Liver (tissue), 9 donors: ENCODE data around the gene CLEC18C. TPM values are rescaled to one million over a fixed set of nuclear protein-coding genes. Genes with fewer than 3 reads are reported as not detected.
"Not testable (repeated sequence)": the region's sequence is repeated elsewhere in the genome, so short reads cannot be mapped to it uniquely, and the experiment has no call there.

Experiments
- DNase-seq: peaks from one replicate; pipeline ENCODE4 v3.0.0-alpha.2; 2017; ENCODE audit warnings: low spot score
- H3K27ac ChIP-seq, 2 donors: one replicate each; pipeline ENCODE4 v1.7.0; 2013; ENCODE audit warnings: inconsistent platforms in 2 of 2, low read length in 2 of 2, control low read depth in 1 of 2, low read depth in 1 of 2, mild to moderate bottlenecking in 1 of 2
- H3K27me3 ChIP-seq, 4 donors: one replicate each; pipeline versions ENCODE4 v1.6.1 to v1.7.0; 2013; ENCODE audit warnings: low read length in 3 of 4, inconsistent platforms in 1 of 4, mild to moderate bottlenecking in 1 of 4, moderate library complexity in 1 of 4; ENCODE audit not compliant: control insufficient read depth in 4 of 4, insufficient read depth in 4 of 4
- H3K36me3 ChIP-seq, 4 donors: one replicate each; pipeline versions ENCODE4 v1.6.1 to v1.7.0; 2013; ENCODE audit warnings: low read length in 3 of 4, mild to moderate bottlenecking in 3 of 4, low read depth in 1 of 4, moderate library complexity in 1 of 4; ENCODE audit not compliant: control insufficient read depth in 4 of 4, insufficient read depth in 3 of 4
- H3K4me1 ChIP-seq, 4 donors: one replicate each; pipeline versions ENCODE4 v1.6.1 to v1.7.0; 2013; ENCODE audit warnings: low read length in 3 of 4, mild to moderate bottlenecking in 3 of 4, moderate library complexity in 1 of 4; ENCODE audit not compliant: control insufficient read depth in 4 of 4, insufficient read depth in 4 of 4
- H3K4me3 ChIP-seq, 3 donors: one replicate each; pipeline versions ENCODE4 v1.6.1 to v1.7.0; 2013; ENCODE audit warnings: low read length in 3 of 3, control low read depth in 1 of 3, low read depth in 1 of 3, mild to moderate bottlenecking in 1 of 3
- H3K9ac ChIP-seq, 2 donors: one replicate each; pipeline ENCODE4 v1.7.0; 2013; ENCODE audit warnings: low read length in 2 of 2, mild to moderate bottlenecking in 2 of 2, moderate library complexity in 2 of 2, control low read depth in 1 of 2, low read depth in 1 of 2
- H3K9me3 ChIP-seq, 4 donors: one replicate each; pipeline versions ENCODE4 v1.6.1 to v1.7.0; 2013; ENCODE audit warnings: low read length in 3 of 4; ENCODE audit not compliant: control insufficient read depth in 4 of 4
- EGR1 ChIP-seq, 2 donors: IDR thresholded peaks; 2 replicates each; pipeline ENCODE4 v1.6.1; 2016 to 2018; ENCODE audit warnings: antibody characterized with exemption in 2 of 2, low read depth in 2 of 2
- FOXA1 ChIP-seq: IDR thresholded peaks from 2 replicates; pipeline ENCODE4 v1.6.1; 2016; ENCODE audit warnings: antibody characterized with exemption
- FOXA2 ChIP-seq: IDR thresholded peaks from 2 replicates; pipeline ENCODE4 v1.6.1; 2016; ENCODE audit warnings: antibody characterized with exemption
- GABPA ChIP-seq, 2 donors: IDR thresholded peaks in 1 of 2; conservative IDR thresholded peaks in 1 of 2; 2 replicates each; pipeline ENCODE4 v1.6.1; 2016; ENCODE audit warnings: antibody characterized with exemption in 2 of 2, mild to moderate bottlenecking in 1 of 2, moderate library complexity in 1 of 2
- HNF4A ChIP-seq, 2 donors: conservative IDR thresholded peaks; 2 replicates each; pipeline ENCODE4 v1.6.1; 2016; ENCODE audit warnings: antibody characterized with exemption in 2 of 2, mild to moderate bottlenecking in 2 of 2
- HNF4G ChIP-seq: IDR thresholded peaks from 2 replicates; pipeline ENCODE4 v1.6.1; 2016; ENCODE audit warnings: antibody characterized with exemption
- JUND ChIP-seq, 2 donors: IDR thresholded peaks; 2 replicates each; pipeline ENCODE4 v1.6.1; 2016; ENCODE audit warnings: antibody characterized with exemption in 2 of 2
- NR2F2 ChIP-seq: IDR thresholded peaks from 2 replicates; pipeline ENCODE4 v1.6.1; 2016; ENCODE audit warnings: antibody characterized with exemption
- RAD21 ChIP-seq, 2 donors: IDR thresholded peaks; 2 replicates each; pipeline ENCODE4 v1.6.1; 2016; ENCODE audit warnings: antibody characterized with exemption in 2 of 2, mild to moderate bottlenecking in 2 of 2
- RXRA ChIP-seq, 2 donors: IDR thresholded peaks; 2 replicates each; pipeline ENCODE4 v1.6.1; 2017 to 2018; ENCODE audit warnings: antibody characterized with exemption in 2 of 2, mild to moderate bottlenecking in 1 of 2
- SP1 ChIP-seq: IDR thresholded peaks from 2 replicates; pipeline ENCODE4 v1.6.1; 2018; ENCODE audit warnings: antibody characterized with exemption, mild to moderate bottlenecking
- TAF1 ChIP-seq: conservative IDR thresholded peaks from 2 replicates; pipeline ENCODE4 v1.6.1; 2016; ENCODE audit warnings: antibody characterized with exemption, mild to moderate bottlenecking
- YY1 ChIP-seq: IDR thresholded peaks from 2 replicates; pipeline ENCODE4 v1.6.1; 2016; ENCODE audit warnings: antibody characterized with exemption, mild to moderate bottlenecking
- WGBS: extraction: QIAGEN DNeasy Blood & Tissue Kit; methylation state at CpG from one replicate; pipeline ENCODE4 v1.1.7; 2013; 5-methylcytosine and 5-hydroxymethylcytosine counted together
- polyA plus RNA-seq, 2 donors: library from polyadenylated mRNA; stranded (reverse) in 1 of 2; unstranded in 1 of 2; fragments of 200-250 nt in 1 of 2; fragments of >200 nt in 1 of 2; fragmentation: Nextera tagmentation in 1 of 2; extraction: Ambion mirVana in 1 of 2; gene quantifications; one replicate each; pipeline versions ENCODE4 v1.2.1 to v1.2.3, GENCODE V29; 2013 to 2015
- total RNA-seq, 2 donors: library from RNA; depleted of rRNA; stranded (reverse); fragments of >200 nt; gene quantifications; one replicate each; pipeline ENCODE4 v1.2.3, GENCODE V29; 2014
- TF ChIP-seq, protein P1 (sequence below): fragments of 150-350 bp; IDR thresholded peaks from 2 replicates; pipeline ENCODE4 v1.5.1; 2017; ENCODE audit warnings: improper control_type of control experiment, low read depth, low read length; ENCODE audit not compliant: missing input control
- TF ChIP-seq, protein P2 (sequence below): IDR thresholded peaks from 2 replicates; pipeline ENCODE4 v1.6.1; 2016; ENCODE audit warnings: antibody characterized with exemption, mild to moderate bottlenecking
- TF ChIP-seq, protein P3 (sequence below): IDR thresholded peaks from 2 replicates; pipeline ENCODE4 v1.6.1; 2016; ENCODE audit warnings: antibody characterized with exemption
- TF ChIP-seq, protein P4 (sequence below): IDR thresholded peaks from 2 replicates; pipeline ENCODE4 v1.6.1; 2016; ENCODE audit warnings: antibody characterized with exemption
- donor health status: healthy.
- donor health status: healthy.
- donor health status: healthy.
- donor health status: healthy.
- donor health status: healthy.

CLEC18C gene
- total and polyA plus RNA-seq, 4 donors = 0.03 to 0.25 (median 0.05) TPM; not detected in 1

DNA sequence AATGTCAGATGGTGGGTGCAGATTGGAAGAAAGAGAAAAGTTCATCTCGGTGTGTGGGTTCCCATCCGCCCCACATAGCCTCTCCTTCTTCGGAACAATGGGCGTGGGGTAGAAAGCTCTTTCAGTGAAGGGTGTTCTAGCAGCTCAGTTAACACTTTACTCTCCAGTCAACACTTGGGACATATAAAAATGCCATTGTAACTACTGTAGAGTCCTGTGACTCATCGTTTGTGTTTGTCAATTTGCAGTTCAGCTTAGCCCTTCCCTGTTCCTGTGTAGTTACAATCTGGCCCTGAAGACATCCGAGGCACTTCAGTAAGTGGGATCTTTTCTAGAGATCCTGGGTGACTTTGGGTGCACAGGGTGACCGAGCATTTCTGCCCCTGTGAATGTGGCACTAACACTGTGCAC, 11.5 kb upstream of the CLEC18C start:
- 76% methylated on average over 7 of the region's 7 CpGs for WGBS
- Histone ChIP-seq H3K27me3 (no peaks in the 10 kb centered on the region), H3K4me3 (no peak overlapping the region), H3K36me3 (peaks cover 8 to 58% (median 38%) of the 10 kb centered on the region in 4 donors), H3K4me1 (peaks cover 0 to 8% (median 6%) of the 10 kb centered on the region in 4 donors), H3K9ac (no peak overlapping the region), H3K9me3 (no peaks in the 10 kb centered on the region), H3K27ac (no peak overlapping the region)
- DNase-seq = no peak
- no peak for TF ChIP-seq SP1
- TF ChIP-seq TAF1 = no peak
- no peak for TF ChIP-seq HNF4A (conservative IDR thresholded peaks at IDR 0.05)
- TF ChIP-seq FOXA2 = no peak
- no peak for TF ChIP-seq NR2F2
- TF ChIP-seq JUND (IDR thresholded peaks at IDR 0.05) = no peak
- TF ChIP-seq RXRA (IDR thresholded peaks at IDR 0.05) = no peak
- TF ChIP-seq, protein P1, sequence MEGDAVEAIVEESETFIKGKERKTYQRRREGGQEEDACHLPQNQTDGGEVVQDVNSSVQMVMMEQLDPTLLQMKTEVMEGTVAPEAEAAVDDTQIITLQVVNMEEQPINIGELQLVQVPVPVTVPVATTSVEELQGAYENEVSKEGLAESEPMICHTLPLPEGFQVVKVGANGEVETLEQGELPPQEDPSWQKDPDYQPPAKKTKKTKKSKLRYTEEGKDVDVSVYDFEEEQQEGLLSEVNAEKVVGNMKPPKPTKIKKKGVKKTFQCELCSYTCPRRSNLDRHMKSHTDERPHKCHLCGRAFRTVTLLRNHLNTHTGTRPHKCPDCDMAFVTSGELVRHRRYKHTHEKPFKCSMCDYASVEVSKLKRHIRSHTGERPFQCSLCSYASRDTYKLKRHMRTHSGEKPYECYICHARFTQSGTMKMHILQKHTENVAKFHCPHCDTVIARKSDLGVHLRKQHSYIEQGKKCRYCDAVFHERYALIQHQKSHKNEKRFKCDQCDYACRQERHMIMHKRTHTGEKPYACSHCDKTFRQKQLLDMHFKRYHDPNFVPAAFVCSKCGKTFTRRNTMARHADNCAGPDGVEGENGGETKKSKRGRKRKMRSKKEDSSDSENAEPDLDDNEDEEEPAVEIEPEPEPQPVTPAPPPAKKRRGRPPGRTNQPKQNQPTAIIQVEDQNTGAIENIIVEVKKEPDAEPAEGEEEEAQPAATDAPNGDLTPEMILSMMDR = no peak
- TF ChIP-seq RAD21 (IDR thresholded peaks at IDR 0.05) = no peak
- TF ChIP-seq, protein P2, sequence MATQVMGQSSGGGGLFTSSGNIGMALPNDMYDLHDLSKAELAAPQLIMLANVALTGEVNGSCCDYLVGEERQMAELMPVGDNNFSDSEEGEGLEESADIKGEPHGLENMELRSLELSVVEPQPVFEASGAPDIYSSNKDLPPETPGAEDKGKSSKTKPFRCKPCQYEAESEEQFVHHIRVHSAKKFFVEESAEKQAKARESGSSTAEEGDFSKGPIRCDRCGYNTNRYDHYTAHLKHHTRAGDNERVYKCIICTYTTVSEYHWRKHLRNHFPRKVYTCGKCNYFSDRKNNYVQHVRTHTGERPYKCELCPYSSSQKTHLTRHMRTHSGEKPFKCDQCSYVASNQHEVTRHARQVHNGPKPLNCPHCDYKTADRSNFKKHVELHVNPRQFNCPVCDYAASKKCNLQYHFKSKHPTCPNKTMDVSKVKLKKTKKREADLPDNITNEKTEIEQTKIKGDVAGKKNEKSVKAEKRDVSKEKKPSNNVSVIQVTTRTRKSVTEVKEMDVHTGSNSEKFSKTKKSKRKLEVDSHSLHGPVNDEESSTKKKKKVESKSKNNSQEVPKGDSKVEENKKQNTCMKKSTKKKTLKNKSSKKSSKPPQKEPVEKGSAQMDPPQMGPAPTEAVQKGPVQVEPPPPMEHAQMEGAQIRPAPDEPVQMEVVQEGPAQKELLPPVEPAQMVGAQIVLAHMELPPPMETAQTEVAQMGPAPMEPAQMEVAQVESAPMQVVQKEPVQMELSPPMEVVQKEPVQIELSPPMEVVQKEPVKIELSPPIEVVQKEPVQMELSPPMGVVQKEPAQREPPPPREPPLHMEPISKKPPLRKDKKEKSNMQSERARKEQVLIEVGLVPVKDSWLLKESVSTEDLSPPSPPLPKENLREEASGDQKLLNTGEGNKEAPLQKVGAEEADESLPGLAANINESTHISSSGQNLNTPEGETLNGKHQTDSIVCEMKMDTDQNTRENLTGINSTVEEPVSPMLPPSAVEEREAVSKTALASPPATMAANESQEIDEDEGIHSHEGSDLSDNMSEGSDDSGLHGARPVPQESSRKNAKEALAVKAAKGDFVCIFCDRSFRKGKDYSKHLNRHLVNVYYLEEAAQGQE = no peak
- no peak for TF ChIP-seq FOXA1
- no peak for TF ChIP-seq HNF4G
- TF ChIP-seq, protein P3, sequence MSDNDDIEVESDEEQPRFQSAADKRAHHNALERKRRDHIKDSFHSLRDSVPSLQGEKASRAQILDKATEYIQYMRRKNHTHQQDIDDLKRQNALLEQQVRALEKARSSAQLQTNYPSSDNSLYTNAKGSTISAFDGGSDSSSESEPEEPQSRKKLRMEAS = no peak
- TF ChIP-seq, protein P4, sequence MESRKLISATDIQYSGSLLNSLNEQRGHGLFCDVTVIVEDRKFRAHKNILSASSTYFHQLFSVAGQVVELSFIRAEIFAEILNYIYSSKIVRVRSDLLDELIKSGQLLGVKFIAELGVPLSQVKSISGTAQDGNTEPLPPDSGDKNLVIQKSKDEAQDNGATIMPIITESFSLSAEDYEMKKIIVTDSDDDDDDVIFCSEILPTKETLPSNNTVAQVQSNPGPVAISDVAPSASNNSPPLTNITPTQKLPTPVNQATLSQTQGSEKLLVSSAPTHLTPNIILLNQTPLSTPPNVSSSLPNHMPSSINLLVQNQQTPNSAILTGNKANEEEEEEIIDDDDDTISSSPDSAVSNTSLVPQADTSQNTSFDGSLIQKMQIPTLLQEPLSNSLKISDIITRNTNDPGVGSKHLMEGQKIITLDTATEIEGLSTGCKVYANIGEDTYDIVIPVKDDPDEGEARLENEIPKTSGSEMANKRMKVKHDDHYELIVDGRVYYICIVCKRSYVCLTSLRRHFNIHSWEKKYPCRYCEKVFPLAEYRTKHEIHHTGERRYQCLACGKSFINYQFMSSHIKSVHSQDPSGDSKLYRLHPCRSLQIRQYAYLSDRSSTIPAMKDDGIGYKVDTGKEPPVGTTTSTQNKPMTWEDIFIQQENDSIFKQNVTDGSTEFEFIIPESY = no peak
- TF ChIP-seq GABPA (IDR thresholded peaks at IDR 0.05 in 1 of 2, conservative IDR thresholded peaks at IDR 0.05 in 1 of 2) = no peak
- no peak for TF ChIP-seq EGR1 (IDR thresholded peaks at IDR 0.05; ENCODE audit: low read depth in 2 of 2)

DNA sequence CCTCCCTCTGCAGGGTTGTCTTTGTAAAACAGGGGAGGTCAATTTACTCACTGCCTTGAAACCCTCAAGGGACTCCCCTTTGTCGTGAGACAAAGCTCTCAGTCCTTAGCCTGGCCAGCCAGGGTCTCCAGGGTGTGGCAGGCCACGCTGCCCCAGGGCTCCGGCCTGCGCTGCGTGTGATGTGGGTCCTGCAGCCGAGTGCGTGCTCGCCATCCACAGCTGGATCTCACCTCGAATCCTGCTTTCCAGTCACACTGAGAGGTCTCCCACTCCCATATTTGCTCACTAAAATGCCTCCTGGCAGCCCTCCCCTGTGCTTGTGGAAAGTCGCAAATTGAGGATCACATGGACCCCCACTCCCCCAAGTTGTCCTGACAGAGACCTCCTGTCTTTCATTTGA, 10.0 kb upstream of the CLEC18C start:
- 93% methylated on average over 10 of the region's 10 CpGs for WGBS

DNA sequence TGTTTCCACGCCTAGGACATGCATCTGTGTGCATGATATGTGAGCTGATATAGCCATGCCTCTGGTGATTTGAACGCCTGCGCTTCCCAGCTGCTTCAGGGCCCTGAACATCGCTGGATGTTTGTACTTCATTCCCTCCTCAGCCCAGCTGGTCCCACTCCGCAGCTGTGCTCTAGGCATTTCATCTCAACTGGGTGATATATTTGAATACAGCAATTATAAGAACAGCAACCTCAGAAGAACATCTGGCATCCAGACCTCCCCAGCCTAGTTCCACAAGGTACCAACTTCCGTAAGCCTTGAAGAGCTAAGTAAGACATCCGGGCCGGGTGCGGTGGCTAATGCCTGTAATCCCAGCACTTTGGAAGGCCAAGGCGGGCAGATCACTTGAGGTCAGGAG, 6.9 kb upstream of the CLEC18C start:
- not testable (repeated sequence) for H3K9ac ChIP-seq, H3K4me3 ChIP-seq, H3K27me3 ChIP-seq, H3K27ac ChIP-seq, H3K9me3 ChIP-seq, DNase-seq, H3K4me1 ChIP-seq
- WGBS = 89% methylated on average over 5 of the region's 10 CpGs
- peaks cover 0 to 12% (median 6%) of the 10 kb centered on the region in 4 donors for H3K36me3 ChIP-seq

More for the DNA sequence above, 10.0 kb upstream of the CLEC18C start:
- H3K4me1 ChIP-seq = no peaks in the 10 kb centered on the region
- H3K27me3 ChIP-seq = no peaks in the 10 kb centered on the region
- DNase-seq = no peak
- no peak overlapping the region for H3K27ac ChIP-seq
- no peaks in the 10 kb centered on the region for H3K9me3 ChIP-seq
- H3K36me3 ChIP-seq = peaks cover 8 to 43% (median 28%) of the 10 kb centered on the region in 4 donors
- H3K4me3 ChIP-seq = no peak overlapping the region
- TF ChIP-seq, protein P2 = no peak
- TF ChIP-seq YY1 (no peak), TAF1 (no peak), JUND (IDR thresholded peaks at IDR 0.05) (no peak), HNF4G (no peak), SP1 (no peak)
- no peak overlapping the region for H3K9ac ChIP-seq
